Karpas-422 (cell line): ENCODE measurements around the gene CES4A. TPM values are rescaled to one million over a fixed set of nuclear protein-coding genes. Genes with fewer than 3 reads are reported as not detected.
"Not testable (repeated sequence)": the region's sequence is repeated elsewhere in the genome, so short reads cannot be mapped to it uniquely, and the experiment has no call there.

Experiments
- DNase-seq: peaks from one replicate; pipeline ENCODE4 v3.0.0-alpha.2; 2015
- H2AFZ ChIP-seq: fragments of 200-600 bp; sonication (generic); 2 replicates; pipeline ENCODE4 v1.6.1; 2014; ENCODE audit warnings: antibody characterized with exemption, low read length, mixed read lengths
- H3K27ac ChIP-seq: fragments of 200-600 bp; sonication (generic); 2 replicates; pipeline ENCODE4 v1.5.1; 2014; ENCODE audit warnings: mild to moderate bottlenecking, low read length, moderate library complexity
- H3K27me3 ChIP-seq: fragments of 200-600 bp; sonication (generic); 2 replicates; pipeline ENCODE4 v1.6.1; 2014; ENCODE audit warnings: low read length, mixed read lengths
- H3K36me3 ChIP-seq: fragments of 200-600 bp; sonication (generic); 2 replicates; pipeline ENCODE4 v1.6.1; 2014; ENCODE audit warnings: low read length, mixed read lengths; ENCODE audit not compliant: insufficient read depth
- H3K4me1 ChIP-seq: fragments of 200-600 bp; sonication (generic); 2 replicates; pipeline ENCODE4 v1.6.1; 2014; ENCODE audit warnings: mild to moderate bottlenecking, low read length, mixed read lengths
- H3K4me2 ChIP-seq: fragments of 200-600 bp; sonication (generic); 2 replicates; pipeline ENCODE4 v1.6.1; 2014; ENCODE audit warnings: low read length, low read depth, mild to moderate bottlenecking; ENCODE audit not compliant: poor library complexity, severe bottlenecking
- H3K4me3 ChIP-seq: fragments of 200-600 bp; sonication (generic); 2 replicates; pipeline ENCODE4 v1.5.1; 2014; ENCODE audit warnings: mild to moderate bottlenecking, antibody characterized with exemption, low read length, mixed read lengths
- H3K79me2 ChIP-seq: fragments of 200-600 bp; sonication (generic); 2 replicates; pipeline ENCODE4 v1.6.1; 2014; ENCODE audit warnings: mild to moderate bottlenecking, low read length, mixed read lengths
- H3K9ac ChIP-seq: fragments of 200-600 bp; sonication (generic); 2 replicates; pipeline ENCODE4 v1.6.0; 2014; ENCODE audit warnings: low read length
- H3K9me2 ChIP-seq: fragments of 200-600 bp; sonication (generic), shearing (Covaris generic); replicated peaks from 2 replicates; pipeline ENCODE4 v1.6.0; 2014; ENCODE audit warnings: mild to moderate bottlenecking, low read length, moderate library complexity; ENCODE audit not compliant: insufficient read depth
- H3K9me3 ChIP-seq: fragments of 300-700, 200-600 bp; sonication (generic); 2 replicates; pipeline ENCODE4 v1.6.1; 2014; ENCODE audit warnings: low read length, mixed read lengths
- H4K20me1 ChIP-seq: fragments of 200-600 bp; sonication (generic); 2 replicates; pipeline ENCODE4 v1.6.1; 2014; ENCODE audit warnings: mild to moderate bottlenecking, antibody characterized with exemption, low read length, low read depth; ENCODE audit not compliant: insufficient read depth
- total RNA-seq: library from RNA; depleted of rRNA; stranded (reverse); fragments of >200 nt; shearing (Covaris generic); gene quantifications from 2 replicates; pipeline ENCODE4 v1.2.3, GENCODE V29; 2014; ENCODE audit warnings: low replicate concordance

The CES4A gene
- total RNA-seq, 1 experiment from 2014 or later: not detected

DNA sequence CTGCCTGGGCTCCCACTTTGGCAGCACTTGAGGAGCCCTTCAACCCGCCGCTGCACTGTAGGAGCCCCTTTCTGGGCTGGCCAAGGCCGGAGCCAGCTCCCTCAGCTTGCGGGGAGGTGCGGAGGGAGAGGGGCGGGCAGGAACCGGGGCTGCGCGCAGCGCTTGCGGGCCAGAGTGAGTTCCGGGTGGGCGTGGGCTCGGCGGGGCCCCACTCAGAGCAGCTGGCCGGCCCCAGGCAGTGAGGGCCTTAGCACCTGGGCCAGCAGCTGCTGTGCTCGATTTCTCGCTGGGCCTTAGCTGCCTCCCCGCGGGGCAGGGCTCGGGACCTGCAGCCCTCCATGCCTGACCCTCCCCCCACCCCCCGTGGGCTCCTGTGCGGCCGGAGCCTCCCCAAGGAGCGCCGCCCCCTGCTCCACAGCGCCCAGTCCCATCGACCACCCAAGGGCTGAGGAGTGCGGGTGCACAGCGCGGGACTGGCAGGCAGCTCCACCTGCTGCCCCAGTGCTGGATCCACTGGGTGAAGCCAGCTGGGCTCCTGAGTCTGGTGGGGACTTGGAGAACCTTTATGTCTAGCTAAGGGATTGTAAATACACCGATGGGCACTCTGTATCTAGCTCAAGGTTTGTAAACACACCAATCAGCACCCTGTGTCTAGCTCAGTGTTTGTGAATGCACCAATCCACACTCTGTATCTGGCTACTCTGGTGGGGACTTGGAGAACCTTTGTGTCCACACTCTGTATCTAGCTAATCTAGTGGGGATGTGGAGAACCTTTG lies 14.0 kb upstream of the CES4A start:
- not testable (repeated sequence) for H3K4me2 ChIP-seq, H3K27ac ChIP-seq, H3K36me3 ChIP-seq, H3K4me1 ChIP-seq, H3K79me2 ChIP-seq, H3K9me3 ChIP-seq, H3K9me2 ChIP-seq, DNase-seq, H2AFZ ChIP-seq, H3K4me3 ChIP-seq, H3K9ac ChIP-seq, H4K20me1 ChIP-seq, H3K27me3 ChIP-seq

GRCh38 chr16:66974932-66975246 lies 13.5 kb upstream of the CES4A start:
- H3K79me2 ChIP-seq, H2AFZ ChIP-seq, H3K9me2 ChIP-seq, H3K27me3 ChIP-seq, H3K27ac ChIP-seq, H3K4me1 ChIP-seq, H3K36me3 ChIP-seq, H3K4me2 ChIP-seq, H3K4me3 ChIP-seq, H4K20me1 ChIP-seq, H3K9me3 ChIP-seq, H3K9ac ChIP-seq: not testable (repeated sequence)
- peak; percentile 64 for DNase-seq

DNA sequence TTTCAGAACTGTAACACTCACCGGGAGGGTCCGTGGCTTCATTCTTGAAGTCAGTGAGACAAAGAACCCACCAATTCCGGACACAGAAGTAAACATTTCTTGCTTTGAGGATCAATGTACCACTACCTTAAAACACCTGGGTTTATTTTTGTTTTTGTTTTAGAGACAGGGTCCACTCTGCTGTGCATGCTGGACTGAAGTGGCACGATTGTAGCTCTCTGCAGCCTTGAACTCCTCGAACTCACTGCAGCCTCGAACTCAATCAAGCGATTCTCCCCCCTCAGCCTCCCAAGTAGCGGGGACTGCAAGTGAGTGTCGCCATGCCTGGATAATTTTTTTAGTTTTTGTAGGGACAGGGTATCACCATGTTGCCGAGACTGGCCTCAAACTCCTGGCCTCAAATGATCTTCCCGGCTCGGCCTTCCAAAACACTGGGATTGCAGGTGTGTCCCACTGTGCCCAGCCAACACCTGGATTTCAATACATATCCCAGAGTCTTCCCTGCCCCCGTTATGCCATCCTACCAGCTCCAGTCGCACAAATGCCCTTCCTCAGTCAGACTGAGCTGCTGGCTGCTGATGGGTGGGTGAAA lies 13.0 kb upstream of the CES4A start:
- no peak overlapping the region for H2AFZ ChIP-seq
- H3K9ac ChIP-seq: no peak overlapping the region
- no peak for DNase-seq
- H3K27me3 ChIP-seq: no peaks in the 10 kb centered on the region
- H3K4me2 ChIP-seq: no peak overlapping the region
- H3K79me2 ChIP-seq: no peaks in the 10 kb centered on the region
- no peaks in the 10 kb centered on the region for H4K20me1 ChIP-seq
- peaks cover 2% of the 10 kb centered on the region for H3K4me1 ChIP-seq
- no peak overlapping the region for H3K27ac ChIP-seq
- H3K36me3 ChIP-seq: no peaks in the 10 kb centered on the region
- H3K9me2 ChIP-seq: no peaks in the 10 kb centered on the region
- no peaks in the 10 kb centered on the region for H3K9me3 ChIP-seq
- no peak overlapping the region for H3K4me3 ChIP-seq

- no peak overlapping the region for H3K27ac ChIP-seq
- H3K4me2 ChIP-seq: no peak overlapping the region
- peaks cover 7% of the 10 kb centered on the region for H3K4me1 ChIP-seq
- H3K79me2 ChIP-seq: no peaks in the 10 kb centered on the region
- no peak overlapping the region for H2AFZ ChIP-seq
- H3K27me3 ChIP-seq: no peaks in the 10 kb centered on the region
- no peaks in the 10 kb centered on the region for H3K9me2 ChIP-seq
- no peak overlapping the region for H3K9ac ChIP-seq
- H3K36me3 ChIP-seq: no peaks in the 10 kb centered on the region
- no peaks in the 10 kb centered on the region for H4K20me1 ChIP-seq
- H3K4me3 ChIP-seq: no peak overlapping the region
- no peaks in the 10 kb centered on the region for H3K9me3 ChIP-seq
- DNase-seq: no peak
These were observed 11.6 kb upstream of the CES4A start for GRCh38 chr16:66976746-66977145.

GRCh38 chr16:66977341-66978113 lies 10.9 kb upstream of the CES4A start:
- Histone ChIP-seq H4K20me1 (no peaks in the 10 kb centered on the region), H2AFZ (no peak overlapping the region), H3K9me3 (no peaks in the 10 kb centered on the region), H3K9me2 (no peaks in the 10 kb centered on the region), H3K27me3 (no peaks in the 10 kb centered on the region), H3K9ac (no peak overlapping the region), H3K4me3 (no peak overlapping the region), H3K79me2 (no peaks in the 10 kb centered on the region), H3K4me2 (no peak overlapping the region), H3K27ac (no peak overlapping the region), H3K36me3 (no peaks in the 10 kb centered on the region), H3K4me1 (peaks cover 7% of the 10 kb centered on the region)
- peak; percentile 94 for DNase-seq

DNA sequence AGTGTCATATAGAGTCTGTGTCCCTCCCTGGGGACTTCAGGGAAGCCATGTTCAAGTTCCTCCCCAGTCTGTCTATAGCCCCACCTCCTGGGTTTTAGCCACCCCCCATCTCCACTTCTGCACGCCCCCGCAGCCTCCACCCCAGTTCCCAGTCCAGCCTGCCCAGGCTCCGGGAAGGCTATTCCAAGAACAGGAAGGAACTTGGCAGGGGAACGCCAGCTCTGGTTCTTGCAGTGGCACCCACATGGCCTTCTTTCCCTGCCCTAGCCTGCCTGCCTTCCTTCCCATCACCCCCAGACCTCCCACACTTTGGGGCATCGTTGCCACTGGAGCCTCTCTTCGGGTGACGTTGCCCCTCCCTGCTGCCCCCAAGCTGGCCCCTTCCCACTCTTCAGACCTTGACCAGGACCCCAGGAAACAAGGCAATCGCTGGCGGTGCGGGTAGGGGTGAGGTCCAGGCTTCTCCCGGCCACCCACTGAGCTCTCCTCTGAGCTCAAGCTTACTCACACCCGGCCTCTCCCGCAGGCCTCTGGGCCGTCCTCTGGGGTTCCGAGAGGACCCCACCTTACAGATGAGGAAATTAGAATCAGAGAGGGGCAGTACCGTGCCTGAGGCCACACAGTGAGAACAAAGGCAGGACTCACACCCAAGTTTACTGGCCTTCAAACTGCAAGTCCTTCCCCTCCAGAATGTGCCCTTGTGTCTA lies 9.2 kb upstream of the CES4A start:
- no peaks in the 10 kb centered on the region for H3K27me3 ChIP-seq
- H3K79me2 ChIP-seq: no peaks in the 10 kb centered on the region
- H3K9me3 ChIP-seq: no peaks in the 10 kb centered on the region
- peaks cover 7% of the 10 kb centered on the region for H3K4me1 ChIP-seq
- H3K36me3 ChIP-seq: no peaks in the 10 kb centered on the region
- no peak overlapping the region for H3K27ac ChIP-seq
- H2AFZ ChIP-seq: no peak overlapping the region
- no peak overlapping the region for H3K4me3 ChIP-seq
- no peaks in the 10 kb centered on the region for H4K20me1 ChIP-seq
- DNase-seq: no peak
- H3K9me2 ChIP-seq: no peaks in the 10 kb centered on the region
- H3K9ac ChIP-seq: no peak overlapping the region
- H3K4me2 ChIP-seq: no peak overlapping the region

DNA sequence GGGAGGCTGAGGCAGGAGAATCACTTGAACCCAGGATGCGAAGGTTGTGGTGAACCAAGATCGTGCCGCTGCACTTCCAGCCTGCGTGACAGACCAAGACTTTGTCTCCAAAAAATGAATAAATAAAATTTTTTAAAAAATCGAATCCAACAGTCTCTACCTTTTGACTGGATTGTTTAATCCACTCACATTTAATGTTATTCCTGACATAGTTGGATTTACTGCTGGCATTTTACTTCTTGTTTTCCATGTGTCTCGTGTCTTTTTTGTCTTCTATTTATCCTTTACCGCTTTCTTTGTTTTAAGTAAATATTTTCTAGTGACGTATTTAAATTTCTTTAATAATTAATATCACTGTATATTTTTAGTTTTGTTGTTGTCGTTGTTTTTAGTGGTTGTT lies 5.4 kb upstream of the CES4A start:
- Histone ChIP-seq H4K20me1 (no peaks in the 10 kb centered on the region), H3K27ac (no peak overlapping the region), H2AFZ (no peak overlapping the region), H3K9ac (no peak overlapping the region), H3K4me2 (no peak overlapping the region), H3K79me2 (no peaks in the 10 kb centered on the region), H3K36me3 (no peaks in the 10 kb centered on the region), H3K27me3 (no peaks in the 10 kb centered on the region), H3K9me3 (no peaks in the 10 kb centered on the region), H3K9me2 (no peaks in the 10 kb centered on the region), H3K4me3 (no peak overlapping the region), H3K4me1 (peaks cover 7% of the 10 kb centered on the region)
- no peak for DNase-seq

DNA sequence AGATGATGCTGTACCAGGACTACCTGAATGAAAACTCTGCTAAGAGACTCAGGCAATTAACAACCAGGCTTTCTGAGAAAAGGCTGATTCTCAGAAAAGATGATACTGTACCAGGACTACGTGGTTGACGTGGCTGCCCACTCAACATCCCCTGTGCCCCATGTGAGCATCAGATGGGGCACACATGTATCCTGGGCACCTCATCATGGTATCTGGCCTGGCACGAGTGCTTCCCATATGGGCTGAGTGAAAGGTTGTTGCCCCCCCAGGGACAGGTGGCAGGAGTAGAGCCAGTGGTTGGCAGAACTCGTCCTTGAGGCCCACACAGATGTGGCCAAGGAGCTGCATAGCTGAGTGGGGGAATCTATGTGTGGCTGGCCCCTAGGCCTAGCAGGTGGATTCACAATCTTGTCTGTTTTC lies 3.5 kb upstream of the CES4A start:
- Histone ChIP-seq H3K9me3 (no peaks in the 10 kb centered on the region), H3K27me3 (no peaks in the 10 kb centered on the region), H2AFZ (peak overlapping the region; percentile 24; the same call in 1 of the 2 replicates), H3K27ac (no peak overlapping the region), H3K36me3 (no peaks in the 10 kb centered on the region), H3K9me2 (no peaks in the 10 kb centered on the region), H3K4me2 (no peak overlapping the region), H3K4me3 (no peak overlapping the region), H3K4me1 (peaks cover 7% of the 10 kb centered on the region), H3K9ac (no peak overlapping the region), H4K20me1 (no peaks in the 10 kb centered on the region), H3K79me2 (no peaks in the 10 kb centered on the region)
- DNase-seq: no peak
